AML-193 (cell line): ENCODE measurements around the gene RTN1.

ENCODE experiments used
- DNase-seq, 2 experiments: peaks; one replicate each; lab custom pipeline; 2025; lab: John Stamatoyannopoulos, UW

RTN1 gene

DNA sequence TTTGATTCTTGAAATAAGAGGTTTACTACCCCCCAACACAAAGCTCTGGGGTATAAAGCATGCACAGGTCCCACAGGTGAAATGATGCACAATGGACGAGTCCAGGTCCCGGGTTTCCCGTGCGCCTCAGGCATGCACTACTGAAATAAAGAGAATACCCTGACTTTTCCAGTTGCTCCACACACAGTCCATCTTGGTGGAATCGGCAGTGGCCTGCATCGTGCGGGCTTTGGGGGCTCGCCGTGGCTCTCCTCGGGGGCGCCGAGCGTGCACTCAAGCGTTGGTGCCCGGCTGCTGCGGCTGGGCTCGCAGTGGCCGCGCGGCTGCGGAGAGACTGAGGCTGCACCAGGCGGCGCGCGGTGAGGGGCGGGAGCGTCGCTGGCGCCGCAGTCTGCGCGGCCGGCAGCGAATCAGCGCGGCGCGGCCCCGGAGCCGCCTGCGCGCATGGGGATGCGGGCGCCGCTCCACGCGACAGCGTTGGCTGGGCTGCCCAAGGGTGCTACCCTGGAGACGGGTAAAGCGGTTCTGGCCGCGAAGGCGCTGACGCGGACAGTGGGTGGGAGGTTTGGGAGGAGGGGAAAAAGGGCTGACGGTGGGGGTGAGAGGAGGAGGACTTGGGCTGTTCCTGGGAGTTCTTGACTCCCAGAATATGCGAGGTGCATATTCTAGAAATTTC is 240.2 kb downstream of the RTN1 start:
- DNase-seq = no peak

- no peak for DNase-seq
These were observed 240.9 kb downstream of the RTN1 start for GRCh38 chr14:59629444-59630287.

DNA sequence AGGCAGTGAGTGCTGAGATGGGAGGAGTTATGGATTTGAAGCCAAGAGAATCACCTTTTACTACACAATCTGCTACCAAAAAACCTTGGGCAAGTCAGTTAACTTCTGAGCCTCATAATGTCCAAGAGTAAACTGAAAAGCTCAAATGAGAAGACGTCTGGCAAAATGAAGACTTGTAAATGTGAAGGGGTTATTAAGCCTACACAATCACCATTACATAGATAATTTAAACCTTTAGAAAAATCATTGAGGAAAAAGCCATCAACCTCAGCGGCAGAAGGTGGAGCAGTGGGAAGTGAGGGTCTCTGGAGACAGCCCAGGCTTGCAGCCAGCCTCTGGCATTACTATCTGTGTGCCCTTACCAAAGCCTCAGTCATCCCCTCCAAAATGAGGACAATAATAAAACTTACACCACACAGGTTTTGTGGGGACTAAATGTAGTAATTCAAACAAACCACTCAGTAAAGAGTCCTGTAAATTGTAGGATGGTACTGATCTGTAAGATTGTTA is 243.5 kb downstream of the RTN1 start:
- DNase-seq = no peak

- DNase-seq = no peak
These were observed 247.9 kb downstream of the RTN1 start for GRCh38 chr14:59622631-59623030.

DNA sequence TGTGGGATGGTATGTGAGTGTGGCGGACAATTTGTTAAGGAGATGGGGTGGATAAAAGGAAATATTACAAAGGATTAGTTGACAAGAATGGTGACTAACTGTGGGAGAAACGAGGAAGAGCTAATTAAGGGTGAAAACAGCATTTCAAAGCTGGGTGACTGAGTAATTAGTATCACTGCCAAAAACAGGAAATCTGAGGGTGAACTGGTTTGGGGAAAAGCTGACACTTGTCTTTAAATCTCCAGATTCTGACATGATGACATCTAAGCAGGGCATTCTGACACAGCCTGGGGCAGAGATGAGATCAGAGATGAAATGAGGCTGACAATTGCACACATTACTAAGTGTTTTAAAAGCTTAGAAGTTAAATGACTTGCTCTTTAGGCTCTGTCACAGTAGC is 251.5 kb downstream of the RTN1 start:
- no peak for DNase-seq

- no peak for DNase-seq
These were observed 269.5 kb downstream of the RTN1 start for GRCh38 chr14:59601056-59601455.

- no peak for DNase-seq
These were observed 270.2 kb downstream of the RTN1 start for GRCh38 chr14:59600211-59600945.

- DNase-seq = no peak
These were observed 275.5 kb downstream of the RTN1 start for GRCh38 chr14:59595071-59595470.

DNA sequence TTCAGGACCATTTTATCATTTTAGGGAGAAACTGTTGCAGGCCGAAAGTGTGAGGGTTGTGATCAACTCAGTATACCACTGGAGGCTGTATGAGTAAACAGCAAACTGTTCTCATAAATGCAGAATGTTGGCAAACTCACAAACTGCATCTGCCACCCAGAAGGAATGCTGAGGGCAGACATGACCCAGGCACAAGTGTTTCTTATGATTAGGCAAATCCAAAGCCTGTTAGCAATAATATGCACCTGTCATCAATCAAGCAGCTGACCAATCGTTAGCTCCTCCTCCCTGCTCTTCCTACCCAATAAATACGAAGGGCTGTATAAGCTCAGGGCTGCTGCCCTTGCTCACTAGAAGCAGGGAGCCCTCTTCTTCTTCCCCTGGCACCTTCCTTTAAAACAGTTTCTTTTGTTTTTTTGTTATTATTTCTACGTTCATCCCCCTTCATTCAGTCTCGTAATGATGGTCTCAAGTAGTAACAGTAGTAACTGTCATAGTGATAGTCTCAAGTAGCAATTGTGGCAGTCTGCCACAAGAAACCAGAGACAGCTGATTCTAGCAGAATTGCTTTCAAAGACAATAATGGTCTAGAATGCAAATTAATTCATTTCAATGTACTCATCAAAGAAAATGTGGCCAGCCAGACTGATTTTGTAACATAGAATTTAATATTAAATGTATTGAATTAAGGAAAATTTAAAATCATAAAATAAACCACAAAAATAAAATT is 278.8 kb downstream of the RTN1 start:
- DNase-seq = no peak

DNA sequence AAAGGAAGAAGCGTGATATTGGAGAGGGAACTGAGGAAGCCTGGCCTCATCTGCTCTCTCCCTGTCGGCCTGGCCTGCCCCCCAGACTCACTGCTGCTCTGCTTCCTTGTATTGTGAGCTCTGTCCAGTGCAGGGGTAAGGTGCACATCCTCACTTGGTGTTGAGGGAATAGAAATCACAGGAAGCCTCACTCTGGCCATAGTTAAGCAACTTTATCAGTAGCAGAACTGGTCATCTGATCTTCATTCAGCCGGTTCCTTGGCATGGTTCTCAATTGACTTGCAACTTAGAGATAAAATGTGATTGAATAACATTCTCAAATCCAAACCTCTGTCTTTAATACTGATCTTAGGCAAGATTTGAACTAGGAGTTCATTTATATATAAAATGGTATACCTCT is 282.5 kb downstream of the RTN1 start:
- DNase-seq = no peak

- peak; percentile 54 to 59 for DNase-seq
These were observed 284.6 kb downstream of the RTN1 start for GRCh38 chr14:59585891-59586554.

DNA sequence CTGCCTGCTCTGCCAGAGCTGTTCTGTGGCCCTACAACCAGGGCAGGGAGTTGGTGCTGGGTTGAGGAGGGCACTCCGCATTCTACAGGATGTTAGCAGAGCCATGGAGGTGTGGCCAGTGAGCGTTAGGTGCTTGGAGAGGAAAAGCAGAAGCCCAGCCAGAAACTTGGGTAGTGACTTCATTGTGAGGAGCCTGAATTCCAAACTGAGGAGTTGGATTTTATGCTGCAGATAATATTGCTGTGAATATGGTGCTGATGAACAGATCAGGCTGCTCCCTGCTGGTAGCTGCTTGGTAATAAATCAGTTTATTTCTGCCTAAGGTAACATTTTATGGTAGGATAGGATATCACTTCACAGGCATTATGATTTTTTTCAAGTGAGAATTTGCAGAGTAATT is 286.8 kb downstream of the RTN1 start:
- DNase-seq = no peak

DNA sequence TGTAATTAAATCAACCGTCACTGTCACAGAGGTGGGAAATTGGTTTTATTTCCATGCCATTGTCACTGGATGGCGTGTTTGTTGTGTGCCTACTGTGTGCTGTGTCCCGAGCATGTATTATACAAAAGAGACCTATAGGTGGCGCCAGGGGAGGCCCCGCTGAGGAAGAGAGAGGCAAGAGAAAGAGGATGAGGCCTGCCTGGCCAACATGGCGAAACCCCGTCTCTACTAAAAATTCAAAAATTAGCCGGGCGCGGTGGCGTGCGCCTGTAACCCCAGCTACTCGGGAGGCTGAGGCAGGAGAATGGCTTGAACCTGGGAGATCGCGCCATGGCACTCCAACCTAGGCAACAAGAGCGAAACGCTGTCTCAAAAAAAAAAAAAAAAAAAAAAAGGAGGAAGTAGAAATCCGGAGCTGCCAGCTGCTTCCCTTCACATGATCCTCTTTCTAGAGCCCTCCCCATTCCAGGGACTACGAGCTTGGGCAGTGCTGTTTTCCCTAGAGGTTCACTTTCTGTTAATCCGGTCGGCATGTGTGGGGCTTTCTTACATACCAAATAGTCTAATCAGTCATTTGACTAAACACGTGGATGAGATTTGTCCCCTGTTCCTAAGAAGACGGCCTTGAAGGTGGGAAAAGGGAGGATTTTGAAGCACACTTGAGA is 287.6 kb downstream of the RTN1 start:
- no peak for DNase-seq

DNA sequence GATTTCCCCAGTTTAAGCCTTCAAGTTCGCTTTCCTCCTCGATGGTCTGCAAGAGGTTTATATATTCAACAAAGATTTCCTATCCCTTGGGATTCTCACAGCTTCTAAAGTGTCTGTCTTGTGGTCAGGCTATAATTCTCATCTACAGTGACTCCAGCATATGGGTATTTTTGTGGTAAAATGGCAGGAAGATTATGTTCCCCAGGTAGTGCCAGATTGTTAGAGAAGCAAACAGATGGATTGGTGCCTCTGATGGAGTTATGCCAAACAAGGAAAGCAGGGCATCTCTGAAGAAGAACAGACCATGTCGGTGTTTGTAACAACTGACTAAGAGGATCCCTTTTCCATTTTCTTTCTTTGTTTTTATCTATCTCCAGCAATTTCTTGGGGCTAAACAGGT is 288.4 kb downstream of the RTN1 start:
- DNase-seq = no peak

- no peak for DNase-seq
These were observed 289.7 kb downstream of the RTN1 start for GRCh38 chr14:59580911-59581310.

DNA sequence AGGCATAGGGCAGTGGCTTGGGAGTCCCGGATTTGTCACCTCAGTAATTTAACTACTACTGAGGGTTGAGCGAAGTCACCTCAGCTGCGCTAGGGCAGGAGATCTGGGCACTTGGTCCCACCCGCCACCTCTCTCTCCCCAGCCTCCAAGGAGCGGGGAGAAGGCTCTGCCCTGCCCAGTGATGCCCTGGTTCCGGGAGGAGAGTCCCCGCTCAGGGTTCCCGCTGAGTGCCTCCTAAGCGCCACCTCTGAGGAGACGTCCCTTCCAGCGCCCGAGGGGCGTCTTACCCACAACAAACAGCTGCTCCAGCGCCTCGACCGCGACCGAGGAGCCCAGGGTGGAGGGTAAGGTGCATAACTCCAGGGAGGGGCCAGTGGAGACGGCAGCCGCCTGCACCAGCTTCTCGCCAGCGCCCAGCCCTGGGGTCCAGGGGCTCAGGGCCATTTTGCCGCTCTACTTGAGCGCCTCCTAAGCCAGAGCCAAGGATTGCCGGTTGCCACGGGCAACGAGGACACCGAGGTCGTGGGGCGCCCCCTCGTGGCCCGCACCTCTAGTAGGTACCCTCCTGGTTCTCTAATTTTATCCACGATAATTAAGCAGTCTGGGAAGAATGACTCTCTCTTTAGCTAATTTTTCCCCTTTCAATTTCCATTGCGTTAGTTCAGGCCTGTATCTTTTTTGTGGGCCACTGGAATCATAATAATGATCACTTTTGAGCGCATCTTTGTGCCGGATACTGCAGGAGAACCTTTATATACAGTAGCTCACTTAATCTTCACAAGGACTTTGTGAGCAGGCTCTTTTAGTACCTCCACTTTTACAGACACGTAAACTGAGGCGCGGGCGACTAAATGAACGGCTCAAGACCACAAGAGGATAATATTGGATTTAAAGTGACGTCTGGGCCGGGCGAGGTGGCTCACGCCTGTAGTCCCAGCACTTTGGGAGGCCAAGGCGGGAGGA is 294.0 kb downstream of the RTN1 start, which contains the start of gene CCDC175:
Gene CCDC175, minus strand, starts transcription at position 481 of the 963 bp plus-strand sequence. Its CDS starts 37 bp downstream, at position 444.
- peak; percentile 47 to 52 for DNase-seq

GRCh38 chr14:59570122-59570521 is 300.5 kb downstream of the RTN1 start:
- DNase-seq = peak; percentile 7 to 13

DNA sequence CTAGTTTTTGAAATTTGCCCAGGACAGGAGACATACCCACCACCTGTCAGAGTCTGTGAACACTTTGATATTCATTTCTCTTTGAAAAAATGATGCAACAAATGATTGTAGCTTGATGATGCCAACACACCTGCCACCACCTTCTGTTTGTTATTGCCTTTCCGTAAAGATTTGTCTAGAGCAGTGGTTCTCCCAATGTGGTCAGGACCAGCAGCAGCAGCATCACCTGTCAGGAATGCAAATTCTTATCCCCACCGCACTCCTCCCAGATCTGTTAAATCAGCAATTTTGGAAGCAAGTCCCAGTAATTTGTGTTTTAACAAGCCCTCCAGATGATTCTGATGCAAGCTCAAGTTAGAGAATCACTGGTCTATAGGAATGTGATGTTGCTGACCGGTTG is 303.9 kb downstream of the RTN1 start:
- no peak for DNase-seq

DNA sequence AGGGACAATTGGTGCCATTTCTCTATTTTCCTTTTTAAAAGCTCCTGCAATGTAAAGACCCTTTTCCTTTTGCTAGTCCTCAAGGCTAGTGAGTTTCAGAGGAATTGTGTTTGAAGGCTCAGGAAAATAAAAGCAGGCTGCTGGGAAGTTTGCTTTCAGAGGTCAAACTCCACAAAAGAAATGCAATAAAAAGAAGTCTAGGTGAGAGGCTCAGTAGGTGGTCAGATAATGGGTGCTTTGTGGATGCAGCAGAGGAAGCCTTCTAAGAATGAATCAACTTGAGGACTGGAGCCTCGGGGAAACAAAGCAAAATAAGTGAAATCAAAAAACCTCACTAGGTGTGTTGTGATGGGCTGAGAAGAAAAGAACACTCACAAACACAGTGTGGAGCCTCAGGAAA is 304.3 kb downstream of the RTN1 start:
- DNase-seq = no peak
